Activated CD4-positive, alpha-beta T cell treated with anti-CD3 and anti-CD28 coated beads, Interleukin-2, amount 10 ng/mL, durations not matched to agents 7 days and 5 days (primary cell): ENCODE measurements around the gene FAH. TPM values are rescaled to one million over a fixed set of nuclear protein-coding genes. Genes with fewer than 3 reads are reported as not detected.

Experiments
- CTCF ChIA-PET: fragments of 350-600 bp; sonication (Branson Sonifier 250); formaldehyde crosslinking; loops from one replicate; lab custom pipeline; 2021; ENCODE audit warnings: antibody characterized with exemption; lab: Charles Lee
- POLR2A ChIA-PET: fragments of 350-600 bp; sonication (Branson Sonifier 250); formaldehyde crosslinking; loops from one replicate; lab custom pipeline; 2021; ENCODE audit warnings: antibody characterized with exemption; lab: Charles Lee
- DNase-seq: peaks from one replicate; pipeline ENCODE4 v3.0.0-alpha.2; 2020
- H3K27ac Mint-ChIP-seq: one replicate; pipeline ENCODE4 v1.8.0; 2021; ENCODE audit warnings: mild to moderate bottlenecking, moderate library complexity, mixed read lengths
- H3K27me3 Mint-ChIP-seq: one replicate; pipeline ENCODE4 v1.8.0; 2021; ENCODE audit warnings: mixed read lengths
- H3K36me3 Mint-ChIP-seq: one replicate; pipeline ENCODE4 v1.8.0; 2021; ENCODE audit warnings: low read depth, mixed read lengths
- H3K4me1 Mint-ChIP-seq: one replicate; pipeline ENCODE4 v1.8.0; 2021; ENCODE audit warnings: mixed read lengths
- H3K4me3 Mint-ChIP-seq: one replicate; pipeline ENCODE4 v1.8.0; 2021; ENCODE audit warnings: mild to moderate bottlenecking, moderate library complexity, mixed read lengths
- H3K9me3 Mint-ChIP-seq: one replicate; pipeline ENCODE4 v1.8.0; 2021; ENCODE audit warnings: mixed read lengths
- total RNA-seq, 2 experiments: library from RNA; stranded (reverse); gene quantifications; one replicate each; pipeline ENCODE4 v1.2.3, GENCODE V29; 2021

FAH gene
- 10 to 100 TPM; 19.7 to 23.3 TPM for total RNA-seq

GRCh38 chr15:80152896-80153876 is at the start of gene FAH:
FAH (plus strand) TSS chr15:80152999; CDS start chr15:80153055, 56 bp downstream.
- POLR2A ChIA-PET, result no interaction called here
- peak within 1 kb of the TSS; percentile 87 for H3K27ac Mint-ChIP-seq
- CTCF ChIA-PET, result interaction anchor here (0.7 kb wide), 1 partner anchor 375 kb away, joined by 3 read pairs; no protein-coding TSS in a partner anchor
- H3K9me3 Mint-ChIP-seq, result no peaks in the 10 kb centered on the region
- peaks cover 37% of the 10 kb centered on the region for H3K4me1 Mint-ChIP-seq
- H3K27me3 Mint-ChIP-seq, result peaks cover 3% of the 10 kb centered on the region
- peaks cover 7% of the 10 kb centered on the region for H3K36me3 Mint-ChIP-seq
- peak; percentile 53 for DNase-seq
- H3K4me3 Mint-ChIP-seq, result peak within 1 kb of the TSS; percentile 77

GRCh38 chr15:80105193-80105592 is 47.6 kb upstream of the FAH start:
- H3K4me3 Mint-ChIP-seq, result no peak overlapping the region
- ChIA-PET CTCF (no interaction called here), POLR2A (no interaction called here)

GRCh38 chr15:80105595-80105994 is 47.2 kb upstream of the FAH start:
- Mint-ChIP-seq H3K4me3 (no peak overlapping the region), H3K9me3 (no peaks in the 10 kb centered on the region), H3K36me3 (peaks cover 5% of the 10 kb centered on the region), H3K27me3 (no peaks in the 10 kb centered on the region), H3K4me1 (peaks cover 11% of the 10 kb centered on the region), H3K27ac (no peak overlapping the region)
- DNase-seq, result no peak
- CTCF ChIA-PET, result no interaction called here
- POLR2A ChIA-PET, result no interaction called here

More at GRCh38 chr15:80105193-80105592, 47.6 kb upstream of the FAH start:
- Mint-ChIP-seq H3K9me3 (no peaks in the 10 kb centered on the region), H3K36me3 (peaks cover 5% of the 10 kb centered on the region), H3K27ac (no peak overlapping the region), H3K27me3 (no peaks in the 10 kb centered on the region), H3K4me1 (peaks cover 11% of the 10 kb centered on the region)
- no peak for DNase-seq

- CTCF ChIA-PET, result no interaction called here
- H3K4me3 Mint-ChIP-seq, result no peak overlapping the region
- no peak overlapping the region for H3K27ac Mint-ChIP-seq
- POLR2A ChIA-PET, result no interaction called here
- H3K9me3 Mint-ChIP-seq, result no peaks in the 10 kb centered on the region
- no peaks in the 10 kb centered on the region for H3K27me3 Mint-ChIP-seq
- H3K4me1 Mint-ChIP-seq, result peaks cover 11% of the 10 kb centered on the region
- peaks cover 5% of the 10 kb centered on the region for H3K36me3 Mint-ChIP-seq
- DNase-seq, result no peak
Measured at GRCh38 chr15:80106051-80106450, 46.7 kb upstream of the FAH start.

GRCh38 chr15:80107204-80107603 is 45.6 kb upstream of the FAH start:
- DNase-seq, result no peak
- Mint-ChIP-seq H3K36me3 (peaks cover 5% of the 10 kb centered on the region), H3K27me3 (no peaks in the 10 kb centered on the region), H3K9me3 (no peaks in the 10 kb centered on the region), H3K27ac (no peak overlapping the region), H3K4me1 (peaks cover 11% of the 10 kb centered on the region), H3K4me3 (no peak overlapping the region)
- ChIA-PET POLR2A (no interaction called here), CTCF (interaction anchor here (0.6 kb wide), 1 partner anchor 59 kb away, joined by 3 read pairs; no protein-coding TSS in a partner anchor)

- no peak overlapping the region for H3K4me3 Mint-ChIP-seq
- no peaks in the 10 kb centered on the region for H3K9me3 Mint-ChIP-seq
- ChIA-PET POLR2A (no interaction called here), CTCF (interaction anchor here (0.6 to 1.1 kb wide), 2 partner anchors 23 to 58 kb away, joined by 3 read pairs; no protein-coding TSS in a partner anchor)
- H3K27ac Mint-ChIP-seq, result no peak overlapping the region
- DNase-seq, result no peak
- peaks cover 5% of the 10 kb centered on the region for H3K36me3 Mint-ChIP-seq
- no peaks in the 10 kb centered on the region for H3K27me3 Mint-ChIP-seq
- H3K4me1 Mint-ChIP-seq, result peaks cover 11% of the 10 kb centered on the region
Measured at GRCh38 chr15:80107774-80108173, 45.0 kb upstream of the FAH start.

GRCh38 chr15:80109388-80109787 is 43.4 kb upstream of the FAH start:
- H3K4me1 Mint-ChIP-seq, result peaks cover 10% of the 10 kb centered on the region

GRCh38 chr15:80110920-80111319 is 41.9 kb upstream of the FAH start:
- ChIA-PET CTCF (interaction anchor here (1.5 kb wide), 1 partner anchor 10 kb away, joined by 3 read pairs; no protein-coding TSS in a partner anchor), POLR2A (no interaction called here)
- no peak for DNase-seq
- no peaks in the 10 kb centered on the region for H3K9me3 Mint-ChIP-seq
- no peaks in the 10 kb centered on the region for H3K27me3 Mint-ChIP-seq
- H3K36me3 Mint-ChIP-seq, result no peaks in the 10 kb centered on the region
- no peak overlapping the region for H3K4me3 Mint-ChIP-seq
- no peak overlapping the region for H3K27ac Mint-ChIP-seq
- H3K4me1 Mint-ChIP-seq, result no peaks in the 10 kb centered on the region

More at GRCh38 chr15:80109388-80109787, 43.4 kb upstream of the FAH start:
- H3K27me3 Mint-ChIP-seq, result no peaks in the 10 kb centered on the region
- peaks cover 4% of the 10 kb centered on the region for H3K36me3 Mint-ChIP-seq
- ChIA-PET CTCF (interaction anchor here (0.9 to 1.5 kb wide), 2 partner anchors 9 to 20 kb away, joined by 3 read pairs; no protein-coding TSS in a partner anchor), POLR2A (no interaction called here)
- H3K9me3 Mint-ChIP-seq, result no peaks in the 10 kb centered on the region
- DNase-seq, result no peak
- H3K27ac Mint-ChIP-seq, result no peak overlapping the region
- H3K4me3 Mint-ChIP-seq, result no peak overlapping the region

- no peaks in the 10 kb centered on the region for H3K36me3 Mint-ChIP-seq
- no peaks in the 10 kb centered on the region for H3K4me1 Mint-ChIP-seq
- no peaks in the 10 kb centered on the region for H3K27me3 Mint-ChIP-seq
- no peak overlapping the region for H3K27ac Mint-ChIP-seq
- no peak for DNase-seq
- CTCF ChIA-PET, result no interaction called here
- H3K4me3 Mint-ChIP-seq, result no peak overlapping the region
- H3K9me3 Mint-ChIP-seq, result no peaks in the 10 kb centered on the region
- POLR2A ChIA-PET, result no interaction called here
Measured at GRCh38 chr15:80114114-80114513, 38.7 kb upstream of the FAH start.

GRCh38 chr15:80115021-80115420 is 37.8 kb upstream of the FAH start:
- Mint-ChIP-seq H3K4me3 (no peak overlapping the region), H3K9me3 (no peaks in the 10 kb centered on the region), H3K36me3 (no peaks in the 10 kb centered on the region), H3K4me1 (no peaks in the 10 kb centered on the region), H3K27me3 (no peaks in the 10 kb centered on the region), H3K27ac (no peak overlapping the region)
- POLR2A ChIA-PET, result no interaction called here
- CTCF ChIA-PET, result no interaction called here
- DNase-seq, result no peak

GRCh38 chr15:80118956-80119355 is 33.8 kb upstream of the FAH start:
- Mint-ChIP-seq H3K4me1 (no peaks in the 10 kb centered on the region), H3K27ac (peak overlapping the region; percentile 36), H3K9me3 (no peaks in the 10 kb centered on the region), H3K27me3 (no peaks in the 10 kb centered on the region), H3K36me3 (peaks cover 12% of the 10 kb centered on the region), H3K4me3 (no peak overlapping the region)
- CTCF ChIA-PET, result no interaction called here
- DNase-seq, result no peak
- POLR2A ChIA-PET, result no interaction called here

- Mint-ChIP-seq H3K36me3 (peaks cover 24% of the 10 kb centered on the region), H3K27me3 (no peaks in the 10 kb centered on the region), H3K4me3 (no peak overlapping the region), H3K9me3 (no peaks in the 10 kb centered on the region), H3K27ac (no peak overlapping the region), H3K4me1 (no peaks in the 10 kb centered on the region)
- DNase-seq, result no peak
- ChIA-PET POLR2A (no interaction called here), CTCF (no interaction called here)
Measured at GRCh38 chr15:80120636-80121035, 32.2 kb upstream of the FAH start.

GRCh38 chr15:80121546-80121945 is 31.3 kb upstream of the FAH start:
- Mint-ChIP-seq H3K9me3 (no peaks in the 10 kb centered on the region), H3K4me3 (no peak overlapping the region), H3K27ac (no peak overlapping the region), H3K4me1 (peaks cover 6% of the 10 kb centered on the region), H3K27me3 (no peaks in the 10 kb centered on the region), H3K36me3 (peaks cover 30% of the 10 kb centered on the region)
- no peak for DNase-seq
- CTCF ChIA-PET, result interaction anchor here (1.0 kb wide), 1 partner anchor 25 kb away, joined by 3 read pairs; no protein-coding TSS in a partner anchor
- POLR2A ChIA-PET, result no interaction called here
